Activated CD4-positive, alpha-beta T cell treated with anti-CD3 and anti-CD28 coated beads, Interleukin-2, amount 10 ng/mL, durations not matched to agents 7 days and 5 days (primary cell): Measurements from ENCODE around the gene AHNAK. TPM values are rescaled to one million over a fixed set of nuclear protein-coding genes. Genes with fewer than 3 reads are reported as not detected.
"Not testable (repeated sequence)": the region's sequence is repeated elsewhere in the genome, so short reads cannot be mapped to it uniquely, and the experiment has no call there.

Experiments
- CTCF ChIA-PET: fragments of 350-600 bp; sonication (Branson Sonifier 250); formaldehyde crosslinking; loops from one replicate; lab custom pipeline; 2021; ENCODE audit warnings: antibody characterized with exemption; lab: Charles Lee
- POLR2A ChIA-PET: fragments of 350-600 bp; sonication (Branson Sonifier 250); formaldehyde crosslinking; loops from one replicate; lab custom pipeline; 2021; ENCODE audit warnings: antibody characterized with exemption; lab: Charles Lee
- DNase-seq: peaks from one replicate; pipeline ENCODE4 v3.0.0-alpha.2; 2020
- H3K27ac Mint-ChIP-seq: one replicate; pipeline ENCODE4 v1.8.0; 2021; ENCODE audit warnings: mild to moderate bottlenecking, moderate library complexity, mixed read lengths
- H3K27me3 Mint-ChIP-seq: one replicate; pipeline ENCODE4 v1.8.0; 2021; ENCODE audit warnings: mixed read lengths
- H3K36me3 Mint-ChIP-seq: one replicate; pipeline ENCODE4 v1.8.0; 2021; ENCODE audit warnings: low read depth, mixed read lengths
- H3K4me1 Mint-ChIP-seq: one replicate; pipeline ENCODE4 v1.8.0; 2021; ENCODE audit warnings: mixed read lengths
- H3K4me3 Mint-ChIP-seq: one replicate; pipeline ENCODE4 v1.8.0; 2021; ENCODE audit warnings: mild to moderate bottlenecking, moderate library complexity, mixed read lengths
- H3K9me3 Mint-ChIP-seq: one replicate; pipeline ENCODE4 v1.8.0; 2021; ENCODE audit warnings: mixed read lengths
- total RNA-seq, 2 experiments: library from RNA; stranded (reverse); gene quantifications; one replicate each; pipeline ENCODE4 v1.2.3, GENCODE V29; 2021

Gene AHNAK
- 100 to 1,000 TPM; 206 to 237 TPM for total RNA-seq

- H3K4me1 Mint-ChIP-seq: peaks cover 70% of the 10 kb centered on the region
- peaks cover 6% of the 10 kb centered on the region for H3K36me3 Mint-ChIP-seq
- peak within 1 kb of the TSS; percentile 84 for H3K27ac Mint-ChIP-seq
- ChIA-PET POLR2A (interaction anchor here (0.7 to 1.1 kb wide), 2 partner anchors 9 to 12 kb away, joined by 4 to 5 read pairs; no protein-coding TSS in a partner anchor), CTCF (interaction anchor here (0.9 to 10.0 kb wide), 4 partner anchors 11 to 122 kb away, joined by 3 to 83 read pairs (median 7); no protein-coding TSS in a partner anchor)
- H3K27me3 Mint-ChIP-seq: peaks cover 11% of the 10 kb centered on the region
- H3K9me3 Mint-ChIP-seq: no peaks in the 10 kb centered on the region
- peak; percentile 70 for DNase-seq
- peak within 1 kb of the TSS; percentile 98 for H3K4me3 Mint-ChIP-seq
Measured at GRCh38 chr11:62546244-62546928, at the start of gene AHNAK. TSS of gene AHNAK (minus strand) at chr11:62546806. CDS start at chr11:62536098, 10,708 bp downstream.

- POLR2A ChIA-PET: no interaction called here
- no peak for DNase-seq
- Mint-ChIP-seq H3K36me3 (peaks cover 73% of the 10 kb centered on the region), H3K4me1 (peaks cover 74% of the 10 kb centered on the region), H3K27ac (peak overlapping the region; percentile 43), H3K4me3 (no peak overlapping the region), H3K27me3 (no peaks in the 10 kb centered on the region), H3K9me3 (no peaks in the 10 kb centered on the region)
- CTCF ChIA-PET: interaction anchor here (0.6 to 4.5 kb wide), 5 partner anchors 16 to 144 kb away, joined by 3 to 25 read pairs (median 3); partner anchors contain the start of gene AHNAK
Measured at GRCh38 chr11:62595124-62595523, 48.5 kb upstream of the AHNAK start.

GRCh38 chr11:62593434-62594044 lies 46.9 kb upstream of the AHNAK start:
- no peaks in the 10 kb centered on the region for H3K9me3 Mint-ChIP-seq
- ChIA-PET CTCF (interaction anchor here (0.6 to 4.5 kb wide), 17 partner anchors 8 to 288 kb away, joined by 3 to 25 read pairs (median 4); partner anchors contain the start of genes AHNAK, B3GAT3, EEF1G and MTA2), POLR2A (interaction anchor here (0.6 kb wide), 2 partner anchors 29 to 758 kb away, joined by 3 to 4 read pairs; no protein-coding TSS in a partner anchor)
- H3K27me3 Mint-ChIP-seq: no peaks in the 10 kb centered on the region
- peak overlapping the region; percentile 58 for H3K4me3 Mint-ChIP-seq
- DNase-seq: peak; percentile 90
- peaks cover 63% of the 10 kb centered on the region for H3K36me3 Mint-ChIP-seq
- peak overlapping the region; percentile 87 for H3K27ac Mint-ChIP-seq
- peaks cover 73% of the 10 kb centered on the region for H3K4me1 Mint-ChIP-seq

DNA sequence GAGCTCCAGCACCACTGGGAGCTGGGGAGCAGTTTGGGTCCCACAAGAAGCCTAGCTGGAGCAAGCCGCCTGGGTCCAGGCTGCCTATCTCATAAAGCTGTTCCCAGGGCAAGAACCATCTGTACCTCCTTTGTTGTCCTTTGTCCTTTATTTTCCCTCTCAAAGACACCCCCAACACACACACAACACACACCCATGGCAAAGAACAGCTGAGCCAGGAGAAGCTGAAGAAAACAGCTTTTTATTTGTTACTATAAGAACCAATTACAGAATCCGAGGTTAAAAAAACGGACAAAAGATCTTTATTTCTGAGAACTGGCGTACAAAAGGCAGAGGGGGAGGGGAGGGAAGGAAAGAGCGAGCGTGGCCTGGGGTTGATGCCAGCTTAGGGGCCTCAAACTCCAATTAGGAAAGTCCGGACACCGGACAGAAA lies 46.4 kb upstream of the AHNAK start:
- H3K4me1 Mint-ChIP-seq: peaks cover 67% of the 10 kb centered on the region
- no peaks in the 10 kb centered on the region for H3K9me3 Mint-ChIP-seq
- H3K4me3 Mint-ChIP-seq: no peak overlapping the region
- peaks cover 58% of the 10 kb centered on the region for H3K36me3 Mint-ChIP-seq
- ChIA-PET CTCF (interaction anchor here (0.6 to 4.5 kb wide), 16 partner anchors 8 to 194 kb away, joined by 3 to 25 read pairs (median 6); partner anchors contain the start of genes B3GAT3, C11orf98, CSKMT and EEF1G), POLR2A (interaction anchor here (0.6 to 2.5 kb wide), 4 partner anchors 8 to 758 kb away, joined by 3 to 18 read pairs (median 4); partner anchors contain the start of gene MTA2)
- DNase-seq: no peak
- H3K27ac Mint-ChIP-seq: peak overlapping the region; percentile 95
- no peaks in the 10 kb centered on the region for H3K27me3 Mint-ChIP-seq

DNA sequence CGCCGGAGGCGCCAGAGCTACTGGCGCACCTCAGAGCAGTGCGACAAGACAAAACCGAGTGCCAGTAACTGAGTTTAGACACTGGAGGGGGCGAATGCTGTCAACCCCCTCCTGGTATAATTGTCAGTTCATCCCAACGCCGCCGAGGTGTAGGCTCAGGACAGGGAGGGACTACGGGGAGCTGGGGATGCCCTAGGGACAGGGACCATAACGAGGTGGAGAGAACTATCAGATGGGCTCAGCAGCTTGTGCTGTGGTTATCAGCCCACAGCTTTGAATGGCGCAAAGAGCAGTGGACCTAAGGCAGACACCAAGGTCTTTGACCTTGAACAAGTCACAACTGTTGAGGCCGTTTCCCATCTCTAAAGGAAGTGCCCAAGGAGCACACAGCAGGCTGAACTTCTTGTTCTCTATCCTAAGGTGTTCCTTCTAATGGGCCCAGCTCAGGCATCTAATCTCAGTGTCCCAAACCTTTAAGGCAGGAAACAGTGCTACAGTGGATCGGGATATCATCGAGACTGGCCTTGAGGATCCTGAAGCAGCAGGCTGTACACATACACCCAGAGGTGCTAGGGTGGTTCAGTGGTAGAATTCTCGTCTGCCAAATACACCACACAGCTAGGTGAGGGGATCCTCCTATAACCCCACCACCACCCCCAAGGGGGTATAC lies 45.7 kb upstream of the AHNAK start:
- no peaks in the 10 kb centered on the region for H3K27me3 Mint-ChIP-seq

DNA sequence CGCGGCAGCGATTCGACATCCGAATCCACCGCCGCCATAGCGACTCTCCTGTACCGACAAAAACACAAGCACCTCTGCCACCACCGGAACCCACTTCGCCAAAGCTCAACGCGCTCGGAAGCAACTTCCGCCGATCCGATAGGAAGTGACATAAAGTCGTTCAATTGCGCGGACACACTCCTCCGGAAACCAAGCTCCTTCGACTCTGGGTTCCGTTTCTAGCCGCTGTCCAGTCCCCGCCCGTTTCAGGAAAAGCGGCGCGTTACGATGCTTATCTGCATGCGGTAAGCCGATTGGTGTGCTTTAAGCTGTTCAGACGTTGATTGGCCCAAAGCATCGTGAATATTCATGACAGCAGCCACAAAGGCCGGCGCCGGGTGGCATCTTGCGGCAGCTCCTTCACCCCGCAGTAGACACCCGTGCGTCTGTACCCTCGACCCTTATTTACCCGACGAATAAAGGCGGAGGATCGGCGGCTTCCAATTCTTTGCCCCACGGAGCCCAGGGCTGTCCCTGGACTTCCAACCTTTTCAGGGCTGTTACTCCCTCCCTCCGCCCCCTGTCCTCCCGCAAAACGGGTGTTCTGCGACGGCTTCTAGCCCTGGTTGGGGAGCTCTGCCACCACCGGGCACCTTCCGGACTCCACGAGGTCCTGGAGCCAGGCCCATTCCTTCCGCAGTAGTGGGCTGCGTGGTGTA lies 45.0 kb upstream of the AHNAK start, which contains the start of gene TUT1:
Gene TUT1 (minus strand): TSS at position 76 of the 698 bp plus-strand sequence. CDS start 38 bp downstream, at position 38.
- H3K27me3 Mint-ChIP-seq: no peaks in the 10 kb centered on the region
- peaks cover 48% of the 10 kb centered on the region for H3K36me3 Mint-ChIP-seq

More for the DNA sequence above, 45.7 kb upstream of the AHNAK start:
- Mint-ChIP-seq H3K4me3 (peak overlapping the region; percentile 97), H3K36me3 (peaks cover 54% of the 10 kb centered on the region), H3K4me1 (peaks cover 62% of the 10 kb centered on the region), H3K9me3 (no peaks in the 10 kb centered on the region), H3K27ac (peak overlapping the region; percentile 95)
- DNase-seq: no peak
- ChIA-PET CTCF (interaction anchor here (0.6 to 4.5 kb wide), 36 partner anchors 9 to 240 kb away, joined by 3 to 25 read pairs (median 4); partner anchors contain the start of genes B3GAT3, C11orf98, CSKMT and EEF1G), POLR2A (interaction anchor here (0.6 to 2.5 kb wide), 12 partner anchors 9 to 249 kb away, joined by 3 to 18 read pairs (median 6); partner anchors contain the start of genes B3GAT3, C11orf98, CSKMT and EEF1G)

GRCh38 chr11:62588966-62589637 lies 42.5 kb upstream of the AHNAK start:
- ChIA-PET POLR2A (interaction anchor here (0.5 kb wide), 1 partner anchor 62 kb away, joined by 5 read pairs; no protein-coding TSS in a partner anchor), CTCF (interaction anchor here (0.9 to 2.0 kb wide), 4 partner anchors 10 to 164 kb away, joined by 3 to 6 read pairs (median 6); partner anchors contain the start of gene EEF1G)
- no peaks in the 10 kb centered on the region for H3K9me3 Mint-ChIP-seq
- peak; percentile 46 for DNase-seq
- H3K27ac Mint-ChIP-seq: peak overlapping the region; percentile 95
- H3K4me1 Mint-ChIP-seq: peaks cover 46% of the 10 kb centered on the region
- H3K4me3 Mint-ChIP-seq: peak overlapping the region; percentile 97
- peaks cover 28% of the 10 kb centered on the region for H3K36me3 Mint-ChIP-seq
- H3K27me3 Mint-ChIP-seq: no peaks in the 10 kb centered on the region

More for the DNA sequence above, 45.0 kb upstream of the AHNAK start, which contains the start of gene TUT1:
- Mint-ChIP-seq H3K4me1 (peaks cover 58% of the 10 kb centered on the region), H3K27ac (peak within 1 kb of the TSS; percentile 95), H3K9me3 (no peaks in the 10 kb centered on the region), H3K4me3 (peak within 1 kb of the TSS; percentile 97)
- DNase-seq: peak; percentile 98
- ChIA-PET POLR2A (interaction anchor here (0.6 to 2.5 kb wide), 16 partner anchors 8 to 250 kb away, joined by 3 to 18 read pairs (median 6); partner anchors contain the start of genes B3GAT3, C11orf98, CSKMT and EEF1G), CTCF (interaction anchor here (0.6 to 4.5 kb wide), 38 partner anchors 9 to 241 kb away, joined by 3 to 25 read pairs (median 4); partner anchors contain the start of genes B3GAT3, C11orf98, CSKMT and HNRNPUL2)

DNA sequence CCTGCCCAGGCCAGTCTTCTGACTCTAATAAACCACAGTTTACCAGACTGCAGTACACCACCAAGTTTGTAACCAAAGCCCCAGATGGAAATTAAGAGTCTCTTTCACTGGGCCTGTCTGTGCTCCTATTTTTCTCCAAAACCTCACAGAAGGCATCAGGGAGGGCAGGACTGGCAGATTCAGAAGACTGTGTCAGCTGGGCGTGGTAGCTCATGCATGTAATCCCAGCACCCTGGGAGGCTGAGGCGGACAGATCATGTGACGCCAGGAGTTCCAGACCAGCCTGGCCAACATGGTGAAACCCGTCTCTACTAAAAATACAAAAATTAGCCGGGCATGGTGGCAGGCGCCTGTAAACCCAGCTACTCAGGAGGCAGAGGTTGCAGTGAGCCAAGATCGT lies 38.8 kb upstream of the AHNAK start:
- POLR2A ChIA-PET, DNase-seq, H3K4me3 Mint-ChIP-seq, H3K9me3 Mint-ChIP-seq, H3K27me3 Mint-ChIP-seq, H3K27ac Mint-ChIP-seq: not testable (repeated sequence)
- Mint-ChIP-seq H3K36me3 (peaks cover 26% of the 10 kb centered on the region), H3K4me1 (peaks cover 18% of the 10 kb centered on the region)
- CTCF ChIA-PET: interaction anchor here (1.1 to 2.0 kb wide), 3 partner anchors 16 to 161 kb away, joined by 3 to 6 read pairs (median 3); no protein-coding TSS in a partner anchor

- not testable (repeated sequence) for H3K4me1 Mint-ChIP-seq, H3K4me3 Mint-ChIP-seq, H3K27ac Mint-ChIP-seq, H3K9me3 Mint-ChIP-seq, DNase-seq, H3K27me3 Mint-ChIP-seq
- peaks cover 23% of the 10 kb centered on the region for H3K36me3 Mint-ChIP-seq
- ChIA-PET CTCF (interaction anchor here (0.7 to 2.7 kb wide), 3 partner anchors 10 to 127 kb away, joined by 3 to 14 read pairs (median 3); partner anchors contain the start of gene TUT1), POLR2A (interaction anchor here (0.5 to 1.0 kb wide), 2 partner anchors 68 to 84 kb away, joined by 3 read pairs; partner anchors contain the start of genes C11orf98 and CSKMT)
Measured at GRCh38 chr11:62581735-62582134, 35.1 kb upstream of the AHNAK start.

DNA sequence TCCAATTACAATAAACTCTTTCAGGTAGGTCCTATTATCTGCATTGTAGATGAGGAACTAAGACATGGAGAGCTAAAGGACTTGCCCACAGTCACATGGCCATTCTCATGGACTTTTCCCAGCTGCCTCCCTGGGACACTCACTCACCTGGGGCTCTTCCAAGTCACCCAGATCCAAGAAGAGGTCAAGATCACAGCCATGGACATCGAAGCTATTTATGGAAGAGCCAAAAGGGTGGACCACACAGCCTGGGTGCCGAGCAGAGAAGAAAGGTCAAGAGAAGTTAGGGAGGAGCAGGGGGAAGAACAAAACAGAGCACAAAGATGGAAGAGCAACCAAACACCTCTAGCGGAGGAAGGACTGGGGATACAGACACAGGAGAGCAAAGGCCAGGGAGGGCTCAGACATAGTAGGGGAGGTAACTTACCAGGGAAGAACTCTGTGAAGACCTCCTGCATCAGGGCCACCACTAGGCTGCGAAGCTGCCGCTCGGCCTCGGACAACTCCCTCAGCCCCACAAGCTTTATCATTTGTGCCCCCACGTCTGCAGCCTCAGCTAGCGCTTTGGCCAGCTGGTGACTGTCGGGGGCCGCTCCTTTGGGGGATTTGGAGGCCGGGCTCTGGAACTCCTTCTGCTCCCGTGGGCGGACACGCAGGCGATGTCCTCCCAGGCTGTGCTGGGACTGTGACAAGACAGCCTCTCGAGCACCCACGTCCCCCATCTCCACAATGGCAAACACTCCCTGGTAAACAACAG lies 34.5 kb upstream of the AHNAK start:
- Mint-ChIP-seq H3K36me3 (peaks cover 28% of the 10 kb centered on the region), H3K27ac (no peak overlapping the region), H3K9me3 (no peaks in the 10 kb centered on the region), H3K27me3 (no peaks in the 10 kb centered on the region), H3K4me3 (no peak overlapping the region), H3K4me1 (peaks cover 4% of the 10 kb centered on the region)
- ChIA-PET POLR2A (interaction anchor here (0.5 to 1.0 kb wide), 2 partner anchors 69 to 84 kb away, joined by 3 read pairs; partner anchors contain the start of genes C11orf98 and CSKMT), CTCF (interaction anchor here (2.7 kb wide), 1 partner anchor 11 kb away, joined by 14 read pairs; the partner anchor contains the start of gene TUT1)
- no peak for DNase-seq
